ENCODE results near the gene PCED1A. TPM values are rescaled to one million over a fixed set of nuclear protein-coding genes. Genes with fewer than 3 reads are reported as not detected.
A peak's percentile ranks its signal among the peaks of the same experiment; 100 is the strongest.

The PCED1A gene
- total and polyA plus RNA-seq, 2 of the 8 experiments (the other 6 are each of a cell fraction or from before 2014, with no cell fraction given): 13.4 to 18.9 TPM

- no peak for TF ChIP-seq TAF7 (optimal IDR thresholded peaks at IDR 0.05; ENCODE audit: borderline replicate concordance, low read depth, low read length)
- TF ChIP-seq SP2 (IDR thresholded peaks at IDR 0.05; ENCODE audit: low read length): no peak
- no peak for TF ChIP-seq RXRA (IDR thresholded peaks at IDR 0.05; ENCODE audit: insufficient read depth, low read depth, low read length)
- TF ChIP-seq KDM4A (IDR thresholded peaks at IDR 0.05; ENCODE audit: low read depth, low read length, severe bottlenecking): peak; percentile 27
- TF ChIP-seq CEBPB (IDR thresholded peaks at IDR 0.05; ENCODE audit: low read depth, low read length): no peak
- peak; percentile 89 for TF ChIP-seq EZH2 (IDR thresholded peaks at IDR 0.05; ENCODE audit: low read depth, low read length, severe bottlenecking)
These were observed 35.4 kb downstream of the PCED1A start (continued) for GRCh38 chr20:2804852-2805688.

All from H1 (cell line).